ENCODE results near the gene NIPA2. TPM values are rescaled to one million over a fixed set of nuclear protein-coding genes. Genes with fewer than 3 reads are reported as not detected.

NIPA2 gene
- total RNA-seq, 1 donor: 42.5 TPM

- no peaks in the 10 kb centered on the region for H3K4me1 ChIP-seq (ENCODE audit: insufficient read depth, low read length)
- H3K4me3 ChIP-seq (ENCODE audit: low read length): no peak overlapping the region
- H3K9me3 ChIP-seq (ENCODE audit: low read depth, low read length): no peaks in the 10 kb centered on the region
- no peaks in the 10 kb centered on the region for H3K27me3 ChIP-seq (ENCODE audit: insufficient read depth, low read length)
These were observed 26.8 kb upstream of the NIPA2 start for GRCh38 chr15:22811640-22812039.

- Histone ChIP-seq H3K4me1 (ENCODE audit: insufficient read depth, low read length) (no peaks in the 10 kb centered on the region), H3K27me3 (ENCODE audit: insufficient read depth, low read length) (no peaks in the 10 kb centered on the region), H3K9me3 (ENCODE audit: low read depth, low read length) (no peaks in the 10 kb centered on the region), H3K4me3 (ENCODE audit: low read length) (no peak overlapping the region)
These were observed 24.6 kb upstream of the NIPA2 start for GRCh38 chr15:22813844-22814243.

- H3K4me3 ChIP-seq (ENCODE audit: low read length): no peak overlapping the region
- H3K27me3 ChIP-seq (ENCODE audit: insufficient read depth, low read length): no peaks in the 10 kb centered on the region
- H3K4me1 ChIP-seq (ENCODE audit: insufficient read depth, low read length): no peaks in the 10 kb centered on the region
- H3K9me3 ChIP-seq (ENCODE audit: low read depth, low read length): no peaks in the 10 kb centered on the region
These were observed 22.7 kb upstream of the NIPA2 start for GRCh38 chr15:22815766-22816165.

- no peak overlapping the region for H3K4me3 ChIP-seq (ENCODE audit: low read length)
- no peaks in the 10 kb centered on the region for H3K9me3 ChIP-seq (ENCODE audit: low read depth, low read length)
- no peaks in the 10 kb centered on the region for H3K27me3 ChIP-seq (ENCODE audit: insufficient read depth, low read length)
- no peaks in the 10 kb centered on the region for H3K4me1 ChIP-seq (ENCODE audit: insufficient read depth, low read length)
These were observed 18.8 kb upstream of the NIPA2 start for GRCh38 chr15:22819651-22820050.

DNA sequence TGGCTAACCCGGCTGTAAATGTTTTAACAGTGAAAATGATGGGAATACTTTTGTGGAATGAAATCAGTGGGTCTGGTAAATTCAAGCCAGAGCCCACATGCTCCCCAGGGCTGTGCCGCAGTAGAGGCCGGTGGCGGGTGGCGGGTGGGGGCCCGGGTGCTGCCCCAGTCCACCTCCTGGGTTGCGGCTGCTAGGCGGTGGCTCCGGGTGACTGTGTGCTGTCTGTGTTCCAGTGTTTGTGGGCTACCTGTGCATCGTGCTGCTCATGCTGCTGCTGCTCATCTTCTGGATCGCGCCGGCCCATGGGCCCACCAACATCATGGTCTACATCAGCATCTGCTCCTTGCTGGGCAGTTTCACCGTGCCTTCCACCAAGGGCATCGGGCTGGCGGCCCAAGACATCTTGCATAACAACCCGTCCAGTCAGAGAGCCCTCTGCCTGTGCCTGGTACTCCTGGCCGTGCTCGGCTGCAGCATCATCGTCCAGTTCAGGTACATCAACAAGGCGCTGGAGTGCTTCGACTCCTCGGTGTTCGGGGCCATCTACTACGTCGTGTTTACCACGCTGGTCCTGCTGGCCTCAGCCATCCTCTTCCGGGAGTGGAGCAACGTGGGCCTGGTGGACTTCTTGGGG lies 14.9 kb upstream of the NIPA2 start:
- H3K9me3 ChIP-seq (ENCODE audit: low read depth, low read length): no peaks in the 10 kb centered on the region
- H3K4me1 ChIP-seq (ENCODE audit: insufficient read depth, low read length): no peaks in the 10 kb centered on the region
- H3K4me3 ChIP-seq (ENCODE audit: low read length): no peak overlapping the region
- no peaks in the 10 kb centered on the region for H3K27me3 ChIP-seq (ENCODE audit: insufficient read depth, low read length)

DNA sequence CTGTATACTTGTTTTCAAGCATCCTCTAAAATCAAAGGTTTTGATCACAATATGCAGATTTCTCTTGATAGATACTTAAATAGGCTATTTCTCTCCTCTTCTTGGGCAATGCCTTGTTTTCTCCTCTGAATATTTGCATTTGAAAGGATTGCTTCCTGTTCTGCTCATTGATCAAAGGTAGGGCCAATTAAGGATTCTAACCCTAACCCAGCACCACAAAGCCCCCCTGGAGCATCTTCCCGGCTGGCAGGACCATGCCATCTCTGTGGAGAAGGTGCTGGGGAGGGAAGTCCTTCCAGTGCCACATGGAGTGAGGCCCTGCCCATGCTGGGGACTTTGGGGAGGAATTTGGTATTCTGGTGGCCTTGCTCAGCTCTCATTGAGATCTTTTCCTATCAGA lies 11.3 kb upstream of the NIPA2 start:
- Histone ChIP-seq H3K4me1 (ENCODE audit: insufficient read depth, low read length) (no peaks in the 10 kb centered on the region), H3K27me3 (ENCODE audit: insufficient read depth, low read length) (no peaks in the 10 kb centered on the region), H3K9me3 (ENCODE audit: low read depth, low read length) (no peaks in the 10 kb centered on the region), H3K4me3 (ENCODE audit: low read length) (no peak overlapping the region)

GRCh38 chr15:22831473-22831872 lies 7.0 kb upstream of the NIPA2 start:
- Histone ChIP-seq H3K4me3 (ENCODE audit: low read length) (no peak overlapping the region), H3K4me1 (ENCODE audit: insufficient read depth, low read length) (no peaks in the 10 kb centered on the region), H3K9me3 (ENCODE audit: low read depth, low read length) (no peaks in the 10 kb centered on the region), H3K27me3 (ENCODE audit: insufficient read depth, low read length) (no peaks in the 10 kb centered on the region)

DNA sequence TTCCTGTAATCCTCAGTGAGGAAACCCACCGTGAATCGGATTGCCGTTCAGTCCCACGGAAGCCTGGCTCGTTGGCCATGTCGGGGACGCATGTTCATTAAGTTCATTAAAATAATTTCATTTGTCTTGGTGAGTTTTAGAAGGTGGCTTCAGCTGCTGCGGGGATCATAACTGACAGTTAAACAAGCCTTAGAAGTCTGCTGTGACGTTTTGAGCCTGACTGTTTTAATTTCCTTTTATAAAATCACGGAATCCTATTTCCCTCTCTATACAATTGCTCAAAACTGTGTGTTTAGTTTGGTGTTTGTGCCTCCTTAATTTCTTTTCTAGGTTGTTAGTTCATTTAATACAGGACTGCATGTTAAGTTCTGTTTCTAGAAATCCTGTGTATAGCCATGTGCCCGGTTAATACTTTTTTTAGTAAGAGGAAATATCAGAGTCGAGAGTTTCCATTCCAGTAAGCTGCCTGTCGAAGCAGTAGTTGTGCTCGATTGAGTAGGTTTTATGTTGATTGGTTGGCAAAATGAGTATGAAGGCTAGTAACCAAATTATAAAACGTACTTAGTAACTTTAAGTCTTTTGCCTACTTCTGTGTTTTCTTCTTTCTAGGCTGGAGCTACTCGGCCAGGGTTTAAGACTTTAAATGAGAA lies 705 bp downstream of the NIPA2 start:
- no peaks in the 10 kb centered on the region for H3K27me3 ChIP-seq (ENCODE audit: insufficient read depth, low read length)
- peaks cover 23% of the 10 kb centered on the region for H3K4me1 ChIP-seq (ENCODE audit: insufficient read depth, low read length)
- H3K9me3 ChIP-seq (ENCODE audit: low read depth, low read length): no peaks in the 10 kb centered on the region
- peak overlapping the region; percentile 99 for H3K4me3 ChIP-seq (ENCODE audit: low read length)

- Histone ChIP-seq H3K9me3 (ENCODE audit: low read depth, low read length) (no peaks in the 10 kb centered on the region), H3K4me3 (ENCODE audit: low read length) (no peak overlapping the region), H3K27me3 (ENCODE audit: insufficient read depth, low read length) (no peaks in the 10 kb centered on the region), H3K4me1 (ENCODE audit: insufficient read depth, low read length) (peaks cover 18% of the 10 kb centered on the region)
These were observed 6.2 kb downstream of the NIPA2 start for GRCh38 chr15:22844421-22845288.

GRCh38 chr15:22845289-22845900 lies 6.9 kb downstream of the NIPA2 start:
- Histone ChIP-seq H3K9me3 (ENCODE audit: low read depth, low read length) (no peaks in the 10 kb centered on the region), H3K4me3 (ENCODE audit: low read length) (no peak overlapping the region), H3K4me1 (ENCODE audit: insufficient read depth, low read length) (peaks cover 10% of the 10 kb centered on the region), H3K27me3 (ENCODE audit: insufficient read depth, low read length) (no peaks in the 10 kb centered on the region)

- H3K9me3 ChIP-seq (ENCODE audit: low read depth, low read length): no peaks in the 10 kb centered on the region
- no peaks in the 10 kb centered on the region for H3K27me3 ChIP-seq (ENCODE audit: insufficient read depth, low read length)
- peaks cover 8% of the 10 kb centered on the region for H3K4me1 ChIP-seq (ENCODE audit: insufficient read depth, low read length)
- no peak overlapping the region for H3K4me3 ChIP-seq (ENCODE audit: low read length)
These were observed 7.6 kb downstream of the NIPA2 start for GRCh38 chr15:22846073-22846472.

DNA sequence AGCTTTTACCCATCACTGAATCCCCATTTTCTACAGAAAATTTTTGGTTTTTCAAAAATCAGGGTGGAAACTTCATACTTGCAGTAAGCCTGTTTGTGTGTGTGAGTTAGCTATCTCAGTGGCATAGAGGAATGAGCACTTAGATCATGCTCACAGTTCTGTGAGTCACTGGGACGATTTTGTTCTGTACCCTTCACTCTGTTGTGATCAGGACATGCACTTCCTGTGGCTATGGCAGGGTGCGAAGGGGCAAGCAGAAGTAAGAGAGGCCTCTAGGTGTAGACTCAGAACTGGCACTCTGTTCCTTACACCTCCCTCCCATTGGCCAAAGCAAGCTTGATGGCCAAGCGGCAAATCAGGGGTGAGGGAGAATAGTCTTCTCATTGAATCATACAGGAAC lies 11.6 kb downstream of the NIPA2 start:
- Histone ChIP-seq H3K27me3 (ENCODE audit: insufficient read depth, low read length) (no peaks in the 10 kb centered on the region), H3K4me3 (ENCODE audit: low read length) (no peak overlapping the region), H3K9me3 (ENCODE audit: low read depth, low read length) (no peaks in the 10 kb centered on the region), H3K4me1 (ENCODE audit: insufficient read depth, low read length) (no peaks in the 10 kb centered on the region)

- H3K27me3 ChIP-seq (ENCODE audit: insufficient read depth, low read length): no peaks in the 10 kb centered on the region
- H3K4me3 ChIP-seq (ENCODE audit: low read length): no peak overlapping the region
- H3K4me1 ChIP-seq (ENCODE audit: insufficient read depth, low read length): no peaks in the 10 kb centered on the region
- no peaks in the 10 kb centered on the region for H3K9me3 ChIP-seq (ENCODE audit: low read depth, low read length)
These were observed 13.0 kb downstream of the NIPA2 start for GRCh38 chr15:22851513-22851912.

- no peaks in the 10 kb centered on the region for H3K9me3 ChIP-seq (ENCODE audit: low read depth, low read length)
- no peaks in the 10 kb centered on the region for H3K27me3 ChIP-seq (ENCODE audit: insufficient read depth, low read length)
- H3K4me3 ChIP-seq (ENCODE audit: low read length): no peak overlapping the region
- H3K4me1 ChIP-seq (ENCODE audit: insufficient read depth, low read length): no peaks in the 10 kb centered on the region
These were observed 17.3 kb downstream of the NIPA2 start for GRCh38 chr15:22855791-22856190.

DNA sequence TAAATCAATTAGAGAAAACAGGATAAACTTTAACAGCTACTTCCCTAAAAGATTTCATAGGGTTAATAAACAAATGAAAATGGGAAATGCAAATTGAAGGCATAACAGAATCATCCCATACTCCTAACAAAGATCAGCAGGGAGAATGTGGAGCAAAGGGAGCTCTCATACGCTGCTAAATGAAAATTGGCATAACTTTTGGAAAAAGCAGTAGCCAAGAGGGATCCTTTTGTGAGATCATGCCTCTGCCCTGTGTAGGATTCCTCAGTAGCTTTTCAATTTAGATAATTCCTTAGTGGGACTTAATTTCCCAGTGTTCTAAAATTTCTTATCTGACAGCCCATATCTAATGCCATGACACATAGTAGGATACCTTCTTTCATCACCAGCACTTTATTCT lies 18.2 kb downstream of the NIPA2 start:
- H3K27me3 ChIP-seq (ENCODE audit: insufficient read depth, low read length): no peaks in the 10 kb centered on the region
- no peaks in the 10 kb centered on the region for H3K4me1 ChIP-seq (ENCODE audit: insufficient read depth, low read length)
- H3K9me3 ChIP-seq (ENCODE audit: low read depth, low read length): no peaks in the 10 kb centered on the region
- H3K4me3 ChIP-seq (ENCODE audit: low read length): no peak overlapping the region

Data from mononuclear cell (primary cell).